ENCODE data around the gene LINGO3. TPM values are rescaled to one million over a fixed set of nuclear protein-coding genes. Genes with fewer than 3 reads are reported as not detected.

The LINGO3 gene
- total RNA-seq, 1 donor from 2014 or later = not detected

DNA sequence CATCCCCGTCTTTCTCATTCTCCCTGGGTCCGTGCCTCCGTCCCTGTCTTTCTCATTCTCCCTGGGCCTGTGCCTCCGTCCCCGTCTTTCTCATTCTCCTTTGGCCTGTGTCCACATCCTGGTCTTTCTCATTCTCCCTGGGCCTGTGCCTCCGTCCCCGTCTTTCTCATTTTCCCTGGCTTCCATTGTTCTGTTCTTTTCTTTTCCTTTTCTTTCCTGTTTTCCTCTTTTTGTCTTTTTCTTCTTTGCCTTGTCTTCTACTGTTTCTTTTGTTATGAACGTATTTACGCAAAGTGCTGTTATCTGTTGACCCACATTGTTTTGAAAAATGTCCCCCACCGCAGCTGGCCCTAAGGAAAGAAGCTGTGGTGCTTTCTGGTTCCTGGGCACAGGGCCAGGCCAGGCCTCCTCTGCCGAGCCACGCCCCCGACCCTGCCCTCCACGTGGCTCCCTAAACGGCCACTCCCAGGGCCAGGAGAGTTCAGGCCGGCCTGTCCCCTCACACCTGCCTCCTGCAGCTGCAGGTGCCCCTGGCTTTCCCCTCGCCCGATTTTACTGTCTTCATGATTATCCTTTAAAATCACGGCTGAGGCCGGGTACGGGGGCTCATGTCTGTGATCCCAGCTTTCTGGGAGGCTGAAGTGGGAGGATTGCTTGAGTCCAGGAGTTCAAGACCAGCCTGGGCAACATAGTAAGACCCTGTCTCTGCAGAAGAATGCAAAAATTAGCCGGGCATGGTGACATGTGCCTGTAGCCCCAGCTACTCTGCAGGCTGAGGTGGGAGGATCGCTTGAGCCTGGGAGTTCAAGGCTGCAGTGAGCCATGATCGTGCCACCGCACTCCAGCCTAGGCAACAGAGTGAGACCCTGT lies 38.1 kb upstream of the LINGO3 start:
- H3K4me1 ChIP-seq = no peaks in the 10 kb centered on the region
- H3K4me3 ChIP-seq = no peak overlapping the region
- no peak for TF ChIP-seq POLR2AphosphoS5 (IDR thresholded peaks at IDR 0.05; ENCODE audit: insufficient read depth in 1 of 2, low read depth in 1 of 2)
- TF ChIP-seq, protein P1, sequence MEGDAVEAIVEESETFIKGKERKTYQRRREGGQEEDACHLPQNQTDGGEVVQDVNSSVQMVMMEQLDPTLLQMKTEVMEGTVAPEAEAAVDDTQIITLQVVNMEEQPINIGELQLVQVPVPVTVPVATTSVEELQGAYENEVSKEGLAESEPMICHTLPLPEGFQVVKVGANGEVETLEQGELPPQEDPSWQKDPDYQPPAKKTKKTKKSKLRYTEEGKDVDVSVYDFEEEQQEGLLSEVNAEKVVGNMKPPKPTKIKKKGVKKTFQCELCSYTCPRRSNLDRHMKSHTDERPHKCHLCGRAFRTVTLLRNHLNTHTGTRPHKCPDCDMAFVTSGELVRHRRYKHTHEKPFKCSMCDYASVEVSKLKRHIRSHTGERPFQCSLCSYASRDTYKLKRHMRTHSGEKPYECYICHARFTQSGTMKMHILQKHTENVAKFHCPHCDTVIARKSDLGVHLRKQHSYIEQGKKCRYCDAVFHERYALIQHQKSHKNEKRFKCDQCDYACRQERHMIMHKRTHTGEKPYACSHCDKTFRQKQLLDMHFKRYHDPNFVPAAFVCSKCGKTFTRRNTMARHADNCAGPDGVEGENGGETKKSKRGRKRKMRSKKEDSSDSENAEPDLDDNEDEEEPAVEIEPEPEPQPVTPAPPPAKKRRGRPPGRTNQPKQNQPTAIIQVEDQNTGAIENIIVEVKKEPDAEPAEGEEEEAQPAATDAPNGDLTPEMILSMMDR (IDR thresholded peaks at IDR 0.05) = no peak
- no peak for TF ChIP-seq POLR2A (IDR thresholded peaks at IDR 0.05)
- no peak overlapping the region for H3K27ac ChIP-seq
- no peaks in the 10 kb centered on the region for H3K27me3 ChIP-seq
- peaks cover 0 to 19% of the 10 kb centered on the region in 2 donors for H3K36me3 ChIP-seq
- H3K9me3 ChIP-seq = no peaks in the 10 kb centered on the region
- DNase-seq (ENCODE audit: extremely low spot score in 2 of 2) = no peak
- intact Hi-C loops (cut with DNase I) = no loop called here

- Histone ChIP-seq H3K9me3 (no peaks in the 10 kb centered on the region), H3K36me3 (peaks cover 0 to 26% of the 10 kb centered on the region in 2 donors), H3K27ac (no peak overlapping the region), H3K4me1 (no peaks in the 10 kb centered on the region), H3K27me3 (no peaks in the 10 kb centered on the region), H3K4me3 (no peak overlapping the region)
- no peak for DNase-seq (ENCODE audit: extremely low spot score in 2 of 2)
- intact Hi-C loops (cut with DNase I) = no loop called here
- TF ChIP-seq POLR2AphosphoS5 (IDR thresholded peaks at IDR 0.05; ENCODE audit: insufficient read depth in 1 of 2, low read depth in 1 of 2) = no peak
- no peak for TF ChIP-seq POLR2A (IDR thresholded peaks at IDR 0.05)
- TF ChIP-seq, protein P1 (IDR thresholded peaks at IDR 0.05) = no peak
Measured at GRCh38 chr19:2345076-2345475, 37.1 kb upstream of the LINGO3 start.

- no peaks in the 10 kb centered on the region for H3K27me3 ChIP-seq
- H3K4me1 ChIP-seq = no peaks in the 10 kb centered on the region
- no peak for DNase-seq (ENCODE audit: extremely low spot score in 2 of 2)
- intact Hi-C loops (cut with DNase I) = no loop called here
- no peak overlapping the region for H3K4me3 ChIP-seq
- H3K9me3 ChIP-seq = no peaks in the 10 kb centered on the region
- TF ChIP-seq, protein P1 (IDR thresholded peaks at IDR 0.05) = no peak
- TF ChIP-seq POLR2AphosphoS5 (IDR thresholded peaks at IDR 0.05; ENCODE audit: insufficient read depth in 1 of 2, low read depth in 1 of 2) = no peak
- TF ChIP-seq POLR2A (IDR thresholded peaks at IDR 0.05) = no peak
- peaks cover 0 to 30% of the 10 kb centered on the region in 2 donors for H3K36me3 ChIP-seq
- no peak overlapping the region for H3K27ac ChIP-seq
Measured at GRCh38 chr19:2344381-2344870, 36.5 kb upstream of the LINGO3 start.

- no peak for DNase-seq (ENCODE audit: extremely low spot score in 2 of 2)
- TF ChIP-seq POLR2AphosphoS5 (IDR thresholded peaks at IDR 0.05; ENCODE audit: insufficient read depth in 1 of 2, low read depth in 1 of 2) (no peak), POLR2A (IDR thresholded peaks at IDR 0.05) (no peak)
- TF ChIP-seq, protein P1 (IDR thresholded peaks at IDR 0.05) = no peak
- intact Hi-C loops (cut with DNase I) = no loop called here
- Histone ChIP-seq H3K27me3 (no peaks in the 10 kb centered on the region), H3K9me3 (no peaks in the 10 kb centered on the region), H3K36me3 (peaks cover 0 to 25% of the 10 kb centered on the region in 2 donors), H3K4me3 (no peak overlapping the region), H3K27ac (no peak overlapping the region), H3K4me1 (no peaks in the 10 kb centered on the region)
Measured at GRCh38 chr19:2343289-2343982, 35.5 kb upstream of the LINGO3 start.
